Measurements from ENCODE around the gene TUT7.
A peak's percentile ranks its signal among the peaks of the same experiment; 100 is the strongest.
"Not testable (repeated sequence)": the region's sequence is repeated elsewhere in the genome, so short reads cannot be mapped to it uniquely, and the experiment has no call there.

Gene TUT7, protein sequence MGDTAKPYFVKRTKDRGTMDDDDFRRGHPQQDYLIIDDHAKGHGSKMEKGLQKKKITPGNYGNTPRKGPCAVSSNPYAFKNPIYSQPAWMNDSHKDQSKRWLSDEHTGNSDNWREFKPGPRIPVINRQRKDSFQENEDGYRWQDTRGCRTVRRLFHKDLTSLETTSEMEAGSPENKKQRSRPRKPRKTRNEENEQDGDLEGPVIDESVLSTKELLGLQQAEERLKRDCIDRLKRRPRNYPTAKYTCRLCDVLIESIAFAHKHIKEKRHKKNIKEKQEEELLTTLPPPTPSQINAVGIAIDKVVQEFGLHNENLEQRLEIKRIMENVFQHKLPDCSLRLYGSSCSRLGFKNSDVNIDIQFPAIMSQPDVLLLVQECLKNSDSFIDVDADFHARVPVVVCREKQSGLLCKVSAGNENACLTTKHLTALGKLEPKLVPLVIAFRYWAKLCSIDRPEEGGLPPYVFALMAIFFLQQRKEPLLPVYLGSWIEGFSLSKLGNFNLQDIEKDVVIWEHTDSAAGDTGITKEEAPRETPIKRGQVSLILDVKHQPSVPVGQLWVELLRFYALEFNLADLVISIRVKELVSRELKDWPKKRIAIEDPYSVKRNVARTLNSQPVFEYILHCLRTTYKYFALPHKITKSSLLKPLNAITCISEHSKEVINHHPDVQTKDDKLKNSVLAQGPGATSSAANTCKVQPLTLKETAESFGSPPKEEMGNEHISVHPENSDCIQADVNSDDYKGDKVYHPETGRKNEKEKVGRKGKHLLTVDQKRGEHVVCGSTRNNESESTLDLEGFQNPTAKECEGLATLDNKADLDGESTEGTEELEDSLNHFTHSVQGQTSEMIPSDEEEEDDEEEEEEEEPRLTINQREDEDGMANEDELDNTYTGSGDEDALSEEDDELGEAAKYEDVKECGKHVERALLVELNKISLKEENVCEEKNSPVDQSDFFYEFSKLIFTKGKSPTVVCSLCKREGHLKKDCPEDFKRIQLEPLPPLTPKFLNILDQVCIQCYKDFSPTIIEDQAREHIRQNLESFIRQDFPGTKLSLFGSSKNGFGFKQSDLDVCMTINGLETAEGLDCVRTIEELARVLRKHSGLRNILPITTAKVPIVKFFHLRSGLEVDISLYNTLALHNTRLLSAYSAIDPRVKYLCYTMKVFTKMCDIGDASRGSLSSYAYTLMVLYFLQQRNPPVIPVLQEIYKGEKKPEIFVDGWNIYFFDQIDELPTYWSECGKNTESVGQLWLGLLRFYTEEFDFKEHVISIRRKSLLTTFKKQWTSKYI (N-terminal part only)

DNA sequence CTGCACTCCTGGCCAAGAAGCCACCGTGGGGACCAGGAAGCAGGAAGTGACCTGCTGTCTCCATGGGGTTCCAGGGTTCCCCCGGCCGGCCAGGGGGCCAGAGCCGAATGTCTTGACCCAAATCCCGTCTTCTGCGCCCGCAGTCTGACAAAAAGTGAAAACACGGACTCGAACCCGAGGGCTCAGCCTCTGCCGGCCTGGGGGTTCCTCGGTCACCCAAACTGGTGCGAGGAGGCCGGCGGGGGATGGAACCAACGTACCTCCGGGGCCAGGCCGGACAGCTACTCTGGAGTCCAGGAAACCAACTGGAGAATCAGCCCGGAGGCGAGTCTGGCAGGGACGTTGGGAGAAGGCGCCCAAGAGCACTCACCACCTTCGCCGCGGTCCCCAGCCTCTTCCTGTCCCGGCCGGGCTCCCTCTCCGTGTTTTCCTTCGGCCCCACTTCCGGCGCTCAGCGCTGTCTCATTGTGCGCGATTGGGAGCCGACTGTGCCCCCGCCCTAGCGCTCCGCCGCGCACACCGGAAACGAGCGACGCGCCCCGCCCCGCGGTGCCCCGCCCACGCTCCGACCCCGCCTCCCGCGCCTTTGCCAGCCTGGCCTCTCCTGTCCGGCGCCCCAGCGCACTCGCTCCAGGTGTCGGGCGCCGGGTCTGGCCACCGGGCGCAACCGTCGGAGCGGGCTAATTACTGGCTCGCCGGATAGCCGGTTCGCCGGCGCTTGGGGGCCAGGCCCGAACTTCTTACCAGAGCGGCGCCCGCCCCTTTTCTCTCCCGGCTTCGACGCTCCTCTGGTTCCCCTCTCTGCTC lies at the start of gene TUT7:
Gene TUT7, minus strand, starts transcription at position 400 of the 807 bp plus-strand sequence. CDS start 1,211 bp downstream, outside the sequence.
- peak; percentile 89 to 93 (median 91) for DNase-seq (ENCODE audit: low read depth in 2 of 3, low spot score in 1 of 3)

DNA sequence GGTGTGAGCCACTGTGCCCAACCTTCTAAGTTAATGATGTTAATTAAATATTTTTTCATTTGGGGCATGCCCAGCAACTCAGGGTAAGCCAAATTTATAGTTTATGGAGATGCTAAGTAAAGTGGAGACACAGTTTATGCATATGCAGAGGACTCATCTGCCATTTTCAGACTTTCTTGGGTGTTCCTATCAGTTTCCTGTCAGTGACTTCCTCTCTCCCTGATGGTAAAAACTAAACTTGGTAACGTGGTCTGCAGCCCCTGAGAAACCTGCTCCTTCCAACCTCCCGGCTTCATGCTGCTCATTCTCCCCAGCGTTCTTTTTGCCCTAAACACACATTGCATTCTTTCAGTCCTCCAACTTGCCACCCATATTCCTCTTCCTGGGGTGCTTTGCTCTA lies 48.4 kb upstream of the TUT7 start:
- no peak for DNase-seq (ENCODE audit: low read depth in 2 of 3, low spot score in 1 of 3)

DNA sequence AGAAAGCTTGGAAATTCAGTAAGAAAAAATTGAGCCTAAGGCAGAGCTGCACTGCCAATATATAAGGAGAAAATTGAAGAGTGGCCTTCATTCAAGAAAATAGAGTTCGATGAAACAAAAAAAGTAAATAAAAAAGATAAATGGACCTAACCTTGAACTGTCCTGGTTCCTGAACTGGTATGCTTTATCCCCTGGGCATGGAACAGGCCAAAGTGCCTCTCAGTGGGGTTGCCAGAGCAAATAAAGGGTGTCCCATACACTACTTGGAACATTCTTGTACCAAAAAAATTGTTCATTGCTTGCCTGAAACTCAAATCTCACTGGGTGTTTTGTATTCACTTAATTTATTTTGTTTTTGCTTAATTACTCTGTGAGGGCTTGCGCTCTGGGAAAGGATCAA lies 42.2 kb upstream of the TUT7 start:
- DNase-seq (ENCODE audit: low read depth in 2 of 3, low spot score in 1 of 3), result no peak

DNA sequence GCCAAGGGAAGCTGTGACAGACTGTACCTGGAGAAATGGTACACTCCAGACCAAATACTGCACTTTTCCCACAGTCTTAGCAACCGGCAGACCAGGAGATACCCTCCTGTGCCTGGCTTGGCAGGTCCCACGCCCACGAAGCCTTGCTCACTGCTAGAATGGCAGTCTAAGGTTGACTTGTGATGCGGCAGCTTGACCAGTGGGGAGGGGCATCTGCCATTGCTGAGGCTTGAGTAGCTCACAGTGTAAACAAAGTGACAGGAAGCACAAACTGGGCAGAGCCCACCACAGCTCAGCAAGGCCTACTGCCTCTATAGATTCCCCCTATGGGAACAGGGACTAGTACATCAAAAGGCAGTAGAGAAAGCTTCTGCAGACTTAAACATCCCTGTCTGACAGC lies 36.0 kb upstream of the TUT7 start:
- DNase-seq (ENCODE audit: low read depth in 2 of 3, low spot score in 1 of 3), result not testable (repeated sequence)

DNA sequence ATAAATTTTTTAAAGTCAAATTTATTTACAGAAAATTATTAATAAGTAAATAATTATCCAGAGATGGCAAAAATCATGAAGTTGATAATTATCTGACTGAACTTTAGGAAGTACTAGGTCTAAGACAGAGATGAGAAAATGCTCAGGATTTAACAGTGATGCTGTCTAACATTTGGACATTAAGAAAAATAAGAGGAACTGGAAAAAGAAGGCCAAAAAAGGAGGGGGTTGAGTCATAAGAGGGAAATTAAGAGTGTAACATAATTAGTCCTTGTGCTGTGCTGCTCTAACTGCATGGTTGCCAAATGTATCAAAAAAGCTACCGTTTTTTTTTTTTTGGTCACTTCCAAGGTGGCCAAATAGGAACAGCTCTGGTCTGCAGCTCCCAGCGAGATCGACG lies 35.4 kb upstream of the TUT7 start:
- no peak for DNase-seq (ENCODE audit: low read depth in 2 of 3, low spot score in 1 of 3)

DNA sequence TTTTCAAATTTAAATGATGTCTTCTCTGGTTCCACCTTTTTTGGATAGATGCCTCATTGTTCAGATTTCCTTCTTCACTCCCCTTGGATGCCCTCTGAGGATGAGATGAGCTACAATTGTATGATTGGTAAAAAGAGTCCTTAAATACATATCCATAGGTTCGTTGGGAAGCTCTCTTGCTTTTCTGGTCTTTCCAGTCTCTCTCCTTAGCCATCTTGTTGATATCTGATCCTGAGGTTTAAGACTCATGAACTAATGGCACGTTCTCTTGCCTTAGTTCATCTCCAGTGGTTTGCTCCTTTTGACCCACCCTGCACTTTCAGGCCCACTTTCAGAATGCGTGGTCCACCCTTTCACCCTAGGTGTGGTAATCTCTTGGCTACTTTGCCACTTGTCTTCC lies 33.2 kb upstream of the TUT7 start:
- no peak for DNase-seq (ENCODE audit: low read depth in 2 of 3, low spot score in 1 of 3)

DNA sequence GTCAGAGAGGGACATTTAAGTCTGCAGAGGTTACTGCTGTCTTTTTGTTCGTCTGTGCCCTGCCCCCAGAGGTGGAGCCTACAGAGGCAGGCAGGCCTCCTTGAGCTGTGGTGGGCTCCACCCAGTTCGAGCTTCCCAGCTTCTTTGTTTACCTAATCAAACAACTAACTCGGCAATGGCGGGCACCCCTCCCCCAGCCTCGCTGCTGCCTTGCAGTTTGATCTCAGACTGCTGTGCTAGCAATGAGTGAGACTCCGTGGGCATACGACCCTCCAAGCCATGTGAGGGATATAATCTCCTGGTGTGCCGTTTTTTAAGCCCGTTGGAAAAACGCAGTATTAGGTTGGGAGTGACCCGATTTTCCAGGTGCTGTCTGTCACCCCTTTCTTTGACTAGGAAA lies 28.8 kb upstream of the TUT7 start:
- DNase-seq (ENCODE audit: low read depth in 2 of 3, low spot score in 1 of 3), result not testable (repeated sequence)

DNA sequence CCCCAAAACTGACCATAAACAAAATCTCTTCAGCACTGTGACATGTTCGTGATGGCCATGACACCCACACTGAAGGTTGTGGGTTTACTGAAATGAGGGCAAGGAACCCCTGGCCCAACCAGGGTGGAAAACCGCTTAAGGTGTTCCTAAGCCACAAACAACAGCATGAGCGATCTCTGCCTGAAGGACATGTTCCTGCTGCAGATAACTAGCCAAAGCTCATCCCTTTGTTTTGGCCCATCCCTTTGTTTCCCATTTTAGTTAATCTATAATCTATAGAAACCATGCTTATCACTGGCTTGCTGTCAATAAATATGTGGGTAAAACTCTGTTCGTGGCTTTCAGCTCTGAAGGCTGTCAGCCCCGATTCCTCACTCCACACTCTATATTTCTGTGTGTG lies 21.8 kb upstream of the TUT7 start:
- no peak for DNase-seq (ENCODE audit: low read depth in 2 of 3, low spot score in 1 of 3)

DNA sequence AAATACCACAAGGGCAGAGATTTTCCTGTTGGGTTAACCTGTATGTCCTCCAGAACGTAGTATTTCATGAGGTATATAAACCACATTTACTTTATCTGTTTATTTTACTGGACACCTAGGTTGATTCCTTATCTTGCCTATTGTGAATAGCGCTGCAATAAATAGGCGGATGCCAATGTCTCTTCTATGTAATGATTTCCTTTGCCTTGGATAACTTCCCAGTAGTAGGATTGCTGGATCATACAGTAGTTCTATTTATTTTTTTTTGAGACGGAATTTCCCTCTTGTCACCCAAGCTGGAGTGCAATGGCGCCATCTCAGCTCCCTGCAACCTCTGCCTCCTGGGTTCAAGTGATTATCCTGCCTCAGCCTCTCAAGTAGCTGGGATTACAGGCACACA lies 15.6 kb upstream of the TUT7 start:
- DNase-seq (ENCODE audit: low read depth in 2 of 3, low spot score in 1 of 3), result no peak

DNA sequence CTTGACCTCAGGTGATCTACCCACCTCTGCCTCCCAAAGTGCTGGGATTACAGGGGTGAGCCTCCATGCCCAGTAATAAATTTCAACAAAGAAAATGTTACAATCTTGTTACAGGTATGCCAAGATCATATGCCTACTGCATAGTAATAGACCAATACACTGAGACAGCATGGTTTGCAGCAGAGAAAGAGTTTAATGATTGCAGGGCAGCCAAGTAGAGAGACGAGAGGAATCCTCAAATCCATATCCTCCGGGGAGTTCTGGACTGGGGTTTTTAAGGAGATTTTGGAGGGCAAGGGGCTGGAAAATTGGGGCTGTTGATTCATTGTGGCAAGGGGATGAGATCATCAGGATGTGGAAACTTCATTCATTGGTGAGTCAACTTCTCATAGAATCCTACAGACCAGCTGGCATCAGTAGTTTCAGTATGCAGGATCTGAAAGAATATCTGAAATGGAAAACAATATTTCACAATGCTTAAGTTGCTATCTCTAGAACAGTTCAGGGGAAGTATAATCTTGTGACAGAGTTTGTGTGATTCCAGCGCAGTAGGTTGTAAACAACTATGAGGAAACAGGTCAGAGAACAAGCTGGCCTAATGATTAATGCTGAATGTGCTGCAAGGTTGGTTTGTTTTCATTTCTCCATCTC lies 14.8 kb upstream of the TUT7 start:
- DNase-seq (ENCODE audit: low read depth in 2 of 3, low spot score in 1 of 3), result no peak

DNA sequence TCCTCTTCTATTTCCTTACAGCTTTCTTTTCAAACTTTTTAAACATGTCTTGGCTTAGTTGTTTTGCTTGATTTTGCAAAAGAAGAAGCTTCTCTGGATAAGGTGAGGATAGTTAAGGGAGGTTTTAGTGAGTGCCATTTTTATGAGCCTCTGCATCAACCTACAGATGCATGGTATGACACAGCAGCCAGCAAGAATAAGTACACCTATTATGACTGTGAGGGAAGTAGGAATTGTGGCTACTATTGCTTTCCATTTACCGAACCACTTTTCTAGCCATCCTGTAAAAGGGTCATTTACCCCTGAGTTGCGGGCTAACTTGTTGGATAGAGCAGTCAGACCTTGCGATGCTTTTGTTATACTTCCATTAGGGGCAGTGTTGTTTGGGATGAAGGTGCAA lies 7.0 kb upstream of the TUT7 start:
- no peak for DNase-seq (ENCODE audit: low read depth in 2 of 3, low spot score in 1 of 3)

DNA sequence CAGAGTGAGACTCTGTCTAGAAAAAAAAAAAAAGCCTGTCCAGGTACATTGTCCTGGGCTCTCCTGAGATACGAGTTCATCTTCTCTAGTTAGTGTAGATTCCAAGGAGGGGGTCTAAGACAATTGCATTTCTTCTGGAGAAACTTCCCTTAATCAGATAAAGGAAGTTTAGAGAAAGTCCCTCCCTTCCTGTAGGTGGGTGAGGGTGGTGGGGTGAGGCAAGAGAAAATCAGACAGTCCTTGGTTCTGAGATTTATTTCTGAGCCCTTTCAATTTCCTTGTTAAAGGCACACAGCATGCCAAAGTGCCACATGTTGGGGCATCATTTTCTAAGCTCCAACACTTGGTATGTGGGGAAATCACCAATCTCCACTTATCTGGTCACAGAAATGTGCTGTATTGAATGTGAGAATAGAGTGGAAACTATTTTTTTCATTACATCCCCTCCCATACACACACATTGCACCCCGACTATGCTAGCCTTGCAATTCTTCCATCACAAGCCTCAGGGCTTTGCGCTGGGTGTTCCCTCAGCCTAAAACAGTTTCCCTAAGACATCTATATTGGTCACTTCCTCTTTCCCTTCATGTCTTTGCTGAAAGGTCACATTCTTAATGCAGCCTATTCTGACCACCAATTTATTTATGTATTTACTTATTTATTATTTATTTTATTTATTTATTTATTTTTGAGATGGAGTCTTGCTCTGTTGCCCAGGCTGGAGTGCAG lies 5.1 kb upstream of the TUT7 start:
- DNase-seq (ENCODE audit: low read depth in 2 of 3, low spot score in 1 of 3), result no peak

DNA sequence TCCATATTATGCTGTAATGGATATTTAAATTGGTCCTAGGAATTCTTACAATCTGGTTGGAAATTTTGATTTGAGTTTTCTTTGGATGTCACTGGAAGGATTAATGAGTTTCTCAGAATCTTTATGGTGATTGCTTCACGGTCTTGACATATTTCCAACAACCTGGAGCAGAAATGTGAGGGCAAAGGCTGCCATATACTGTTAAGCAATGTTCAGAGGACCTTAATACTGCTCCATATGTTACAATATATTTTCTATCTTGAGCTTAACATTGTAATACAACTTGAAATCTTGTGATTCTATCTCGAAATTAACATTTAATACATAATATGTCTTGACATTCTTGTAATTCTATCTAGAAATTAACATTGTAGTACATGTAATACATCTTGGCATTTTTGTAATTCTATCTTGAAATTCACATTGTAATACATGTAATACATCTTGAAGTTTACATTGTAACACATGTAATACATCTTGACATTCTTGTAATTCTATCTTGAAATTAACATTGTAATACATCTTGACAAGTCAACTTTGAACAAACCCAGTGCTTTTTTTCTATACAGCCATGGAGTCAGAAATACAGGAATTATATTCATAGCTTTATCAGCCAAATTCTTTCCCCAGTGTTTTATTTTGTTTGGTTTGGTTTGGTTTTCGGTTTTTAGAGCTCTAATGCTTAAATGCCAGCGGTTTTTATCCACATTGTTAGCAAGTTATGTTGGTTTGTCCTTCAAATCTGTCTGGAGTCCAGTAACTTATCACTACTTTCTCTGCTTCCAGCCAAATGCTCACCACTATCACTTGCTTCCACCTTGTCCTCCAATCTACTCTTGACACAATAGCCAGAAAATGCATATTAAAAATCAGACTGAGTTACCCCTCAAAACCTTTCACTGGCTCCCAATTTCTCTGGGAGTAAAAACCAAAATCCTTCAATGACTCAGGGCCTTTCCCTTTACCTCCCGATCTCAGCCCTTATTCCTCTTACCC lies 3.0 kb upstream of the TUT7 start:
- no peak for DNase-seq (ENCODE audit: low read depth in 2 of 3, low spot score in 1 of 3)

DNA sequence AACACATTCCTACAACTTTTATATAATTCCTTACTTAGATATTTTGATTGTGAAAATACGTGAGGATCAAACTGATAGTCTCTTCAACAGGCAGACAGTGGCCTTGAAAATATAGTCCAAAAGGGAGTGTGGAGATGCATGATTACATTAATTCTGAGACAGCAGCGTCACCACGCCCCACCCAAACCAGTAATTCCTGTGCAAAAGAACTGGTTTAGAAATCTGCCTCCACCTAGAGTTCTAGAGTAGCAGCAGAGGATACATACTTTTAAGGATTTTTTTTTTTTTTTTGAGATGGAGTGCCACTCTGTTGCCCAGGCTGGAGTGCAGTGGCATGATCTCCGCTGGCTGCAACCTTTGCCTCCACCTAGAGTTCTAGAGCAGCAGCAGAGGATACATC lies 1.6 kb upstream of the TUT7 start:
- no peak for DNase-seq (ENCODE audit: low read depth in 2 of 3, low spot score in 1 of 3)

DNA sequence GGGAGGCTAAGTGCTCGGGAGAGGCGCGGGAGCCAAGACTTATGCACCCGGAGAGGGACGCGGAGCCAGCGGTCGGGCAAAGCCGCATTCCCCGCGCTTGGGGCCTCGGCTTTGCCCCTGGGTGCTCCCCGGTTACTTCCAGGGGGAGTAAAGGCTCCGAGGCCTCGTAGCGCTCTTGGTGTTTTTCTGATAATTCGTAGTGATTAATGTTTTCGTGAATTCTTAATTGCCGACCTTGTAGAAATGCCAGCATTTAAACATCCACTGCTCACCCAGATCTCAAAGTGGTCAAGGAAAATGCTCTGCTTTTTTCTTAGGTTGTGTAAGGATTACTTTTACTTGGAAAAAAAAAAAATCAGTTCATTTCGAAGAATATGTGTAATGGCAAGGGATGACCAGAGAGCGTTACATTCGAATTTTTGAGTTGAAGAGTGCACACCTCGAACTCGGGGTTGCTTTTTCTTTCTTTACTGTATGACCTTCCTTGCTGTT lies 654 bp upstream of the TUT7 start:
- DNase-seq (ENCODE audit: low read depth in 2 of 3, low spot score in 1 of 3), result no peak

DNA sequence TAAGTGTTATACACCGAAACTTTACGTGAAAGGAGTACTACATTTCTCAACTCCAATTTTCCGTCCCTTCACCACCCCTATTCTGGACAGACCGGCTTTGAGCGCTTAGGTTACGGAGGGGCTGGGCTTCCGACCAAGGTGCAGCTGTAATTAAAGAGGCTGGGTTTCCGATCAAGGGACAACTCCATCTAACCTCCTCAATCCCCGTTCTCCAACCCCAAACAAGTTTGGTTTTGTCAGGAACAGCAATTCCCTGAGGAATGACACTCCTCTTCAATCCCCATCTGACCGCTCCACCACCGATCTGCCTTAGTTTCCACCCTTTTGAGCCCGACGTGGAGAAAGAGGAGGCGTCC lies 577 bp downstream of the TUT7 start:
- DNase-seq (ENCODE audit: low read depth in 2 of 3, low spot score in 1 of 3), result peak; percentile 23 to 32 (median 29)

DNA sequence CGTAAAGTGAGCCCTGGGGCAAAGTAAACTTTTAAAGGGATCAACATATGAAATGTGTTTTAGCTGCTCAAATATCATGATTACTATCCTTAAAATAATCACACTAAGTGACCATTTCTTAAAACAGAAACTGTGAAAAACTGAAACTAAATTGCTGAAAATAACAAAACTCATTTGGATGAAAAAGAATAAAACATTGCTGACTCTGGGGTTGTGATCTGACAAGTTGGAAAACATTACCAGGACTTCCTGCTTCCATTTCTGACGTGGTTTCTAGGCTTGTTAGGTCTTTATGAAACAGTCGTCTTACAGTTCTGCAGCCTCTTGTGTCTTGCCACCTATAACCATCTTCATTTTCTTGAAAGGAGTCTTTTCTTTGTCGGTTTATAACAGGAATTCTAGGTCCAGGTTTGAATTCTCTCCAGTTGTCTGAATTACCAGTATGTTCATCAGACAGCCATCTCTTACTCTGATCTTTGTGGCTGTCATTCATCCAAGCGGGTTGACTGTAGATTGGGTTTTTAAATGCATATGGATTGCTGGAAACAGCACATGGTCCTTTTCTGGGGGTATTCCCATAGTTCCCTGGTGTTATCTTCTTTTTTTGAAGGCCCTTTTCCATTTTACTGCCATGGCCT lies 1.7 kb downstream of the TUT7 start:
- DNase-seq (ENCODE audit: low read depth in 2 of 3, low spot score in 1 of 3), result peak in 1 of 3 donors; percentile 8

DNA sequence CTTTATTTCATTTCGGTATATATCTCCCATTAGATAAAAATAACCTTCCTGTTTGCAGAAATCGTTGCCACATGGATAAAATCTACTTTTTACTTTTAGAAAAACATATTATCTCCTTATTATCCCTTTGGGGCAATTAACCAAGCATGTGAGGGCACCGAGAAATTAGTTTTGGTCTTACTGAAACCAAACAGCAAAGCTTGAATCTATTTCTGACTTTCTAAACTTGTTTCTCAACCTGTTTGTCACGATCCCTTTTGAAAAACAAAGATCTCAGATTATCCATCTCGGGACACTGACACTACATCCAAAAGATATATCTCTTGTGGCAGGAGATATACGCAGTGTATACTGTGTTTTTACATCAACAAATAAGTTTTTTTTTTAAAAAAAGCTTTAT lies 2.3 kb downstream of the TUT7 start:
- no peak for DNase-seq (ENCODE audit: low read depth in 2 of 3, low spot score in 1 of 3)
